ENCODE measurements around the gene ADAM19.

- TF ChIP-seq CTCF (IDR thresholded peaks at IDR 0.05), result no peak
- no peak for TF ChIP-seq POLR2A (IDR thresholded peaks at IDR 0.05)
These were observed 4.2 kb downstream of the ADAM19 start for GRCh38 chr5:157571357-157571827.

All from uterus (tissue), 2 donors.